Cardiac muscle cell (in vitro differentiated cells and primary cell): Measurements from ENCODE around the gene ACTA2. TPM values are rescaled to one million over a fixed set of nuclear protein-coding genes. Genes with fewer than 3 reads are reported as not detected.

Source experiments
- DNase-seq, 2 donors: peaks; one replicate each; pipeline versions ENCODE4 v3.0.0 to v3.0.0-alpha.2; 2010 to 2017; ENCODE audit warnings: low read depth in 1 of 2, low spot score in 1 of 2
- H3K27ac ChIP-seq: fragments of 200-600 bp; sonication (generic); 2 replicates; pipeline ENCODE4 v1.5.1; 2016
- H3K27me3 ChIP-seq: fragments of 200-600 bp; sonication (generic); 2 replicates; pipeline ENCODE4 v1.6.0; 2016; ENCODE audit warnings: control low read depth
- H3K36me3 ChIP-seq: fragments of 200-600 bp; sonication (generic); 2 replicates; pipeline ENCODE4 v1.5.1; 2016; ENCODE audit warnings: control low read depth
- H3K4me1 ChIP-seq: fragments of 200-600 bp; sonication (generic); 2 replicates; pipeline ENCODE4 v1.8.1; 2017; ENCODE audit warnings: low read depth, mild to moderate bottlenecking, mixed run types
- H3K4me3 ChIP-seq: fragments of 200-600 bp; sonication (generic); 2 replicates; pipeline ENCODE4 v1.5.1; 2016; ENCODE audit warnings: mild to moderate bottlenecking
- H3K9me3 ChIP-seq: fragments of 200-600 bp; sonication (generic); 2 replicates; pipeline ENCODE4 v1.5.1; 2017; ENCODE audit warnings: low read depth, mild to moderate bottlenecking, control low read depth
- CTCF ChIP-seq: IDR thresholded peaks from 2 replicates; pipeline ENCODE4 v1.5.1; 2012; ENCODE audit warnings: low read depth, mild to moderate bottlenecking, low read length
- polyA plus RNA-seq: library from polyadenylated mRNA; unstranded; fragments of >200 nt; fragmentation: Nextera tagmentation; extraction: Ambion mirVana; gene quantifications from 2 replicates; pipeline ENCODE4 v1.2.1, GENCODE V29; 2016
- total RNA-seq: library from RNA; depleted of rRNA; stranded (reverse); fragments of >200 nt; gene quantifications from 2 replicates; pipeline ENCODE4 v1.2.3, GENCODE V29; 2016

ACTA2 gene
- total and polyA plus RNA-seq, 2 experiments from 2014 or later, result 405 to 2,064 TPM

- Histone ChIP-seq H3K36me3 (no peaks in the 10 kb centered on the region), H3K4me3 (no peak overlapping the region), H3K4me1 (no peaks in the 10 kb centered on the region), H3K27ac (no peak overlapping the region), H3K27me3 (no peaks in the 10 kb centered on the region), H3K9me3 (no peaks in the 10 kb centered on the region)
- TF ChIP-seq CTCF, result no peak
- DNase-seq, result no peak
Measured at GRCh38 chr10:88906921-88907320, 45.7 kb downstream of the ACTA2 start.

GRCh38 chr10:88903715-88904114 lies 48.9 kb downstream of the ACTA2 start:
- H3K4me3 ChIP-seq, result no peak overlapping the region
- TF ChIP-seq CTCF, result no peak
- H3K36me3 ChIP-seq, result no peaks in the 10 kb centered on the region
- H3K27me3 ChIP-seq, result no peaks in the 10 kb centered on the region
- DNase-seq, result no peak
- H3K9me3 ChIP-seq, result no peaks in the 10 kb centered on the region
- H3K27ac ChIP-seq, result no peak overlapping the region
- H3K4me1 ChIP-seq, result no peaks in the 10 kb centered on the region

GRCh38 chr10:88901984-88902789 lies 50.4 kb downstream of the ACTA2 start:
- no peak for TF ChIP-seq CTCF
- Histone ChIP-seq H3K4me1 (peaks cover 7% of the 10 kb centered on the region), H3K27me3 (no peaks in the 10 kb centered on the region), H3K36me3 (no peaks in the 10 kb centered on the region), H3K27ac (no peak overlapping the region), H3K4me3 (no peak overlapping the region), H3K9me3 (no peaks in the 10 kb centered on the region)
- no peak for DNase-seq

- no peaks in the 10 kb centered on the region for H3K9me3 ChIP-seq
- TF ChIP-seq CTCF, result no peak
- peaks cover 15% of the 10 kb centered on the region for H3K4me1 ChIP-seq
- no peaks in the 10 kb centered on the region for H3K36me3 ChIP-seq
- no peak overlapping the region for H3K4me3 ChIP-seq
- no peaks in the 10 kb centered on the region for H3K27me3 ChIP-seq
- no peak overlapping the region for H3K27ac ChIP-seq
- no peak for DNase-seq
Measured at GRCh38 chr10:88901206-88901983, 51.2 kb downstream of the ACTA2 start.

- DNase-seq, result no peak
- Histone ChIP-seq H3K27ac (no peak overlapping the region), H3K36me3 (no peaks in the 10 kb centered on the region), H3K4me3 (no peak overlapping the region), H3K27me3 (no peaks in the 10 kb centered on the region), H3K4me1 (peaks cover 18% of the 10 kb centered on the region), H3K9me3 (no peaks in the 10 kb centered on the region)
- TF ChIP-seq CTCF, result no peak
Measured at GRCh38 chr10:88899886-88900285, 52.7 kb downstream of the ACTA2 start.
